ENCODE measurements around the gene TMEM45A.
"Not testable (repeated sequence)": the region's sequence is repeated elsewhere in the genome, so short reads cannot be mapped to it uniquely, and the experiment has no call there.

TMEM45A gene

DNA sequence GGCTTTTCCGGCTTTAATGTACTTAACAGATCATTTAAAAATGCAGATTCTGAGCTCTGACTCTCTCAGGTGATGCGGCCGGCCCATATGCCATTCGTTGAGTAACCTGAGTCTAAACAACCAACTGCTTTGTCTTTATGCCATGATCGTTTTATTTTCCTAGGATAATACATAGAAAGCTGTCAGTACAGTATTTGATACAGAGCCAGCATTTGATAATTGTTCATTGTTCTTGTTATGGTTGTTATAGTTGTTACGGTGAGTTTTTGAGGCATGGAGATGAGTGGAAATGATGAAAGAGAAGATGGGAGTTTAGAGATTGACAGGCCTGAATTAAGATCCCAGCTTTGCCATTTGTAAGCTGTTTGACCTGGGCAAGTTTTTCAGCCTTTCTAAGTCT lies 40.0 kb downstream of the TMEM45A start:
- no peaks in the 10 kb centered on the region for H3K36me3 ChIP-seq (ENCODE audit: control insufficient read depth, insufficient read depth, low read length)
- no peaks in the 10 kb centered on the region for H3K9me3 ChIP-seq (ENCODE audit: control insufficient read depth, insufficient read depth, low read length)
- H3K9ac ChIP-seq (ENCODE audit: low read depth, low read length), result no peak overlapping the region
- no peak overlapping the region for H3K27ac ChIP-seq (ENCODE audit: low read depth, low read length)
- H3K27me3 ChIP-seq (ENCODE audit: control insufficient read depth, insufficient read depth, low read length), result no peaks in the 10 kb centered on the region
- 0 out of 2 replicates have a peak, but pooled peaks cover 6% of the 10 kb centered on the region for H3K4me1 ChIP-seq (ENCODE audit: control insufficient read depth, insufficient read depth, low read length)
- no peak overlapping the region for H3K4me3 ChIP-seq (ENCODE audit: low read depth, low read length)

GRCh38 chr3:100533176-100533575 lies 40.8 kb downstream of the TMEM45A start:
- H3K9me3 ChIP-seq (ENCODE audit: control insufficient read depth, insufficient read depth, low read length), result no peaks in the 10 kb centered on the region
- H3K36me3 ChIP-seq (ENCODE audit: control insufficient read depth, insufficient read depth, low read length), result no peaks in the 10 kb centered on the region
- H3K27me3 ChIP-seq (ENCODE audit: control insufficient read depth, insufficient read depth, low read length), result no peaks in the 10 kb centered on the region
- no peak overlapping the region for H3K27ac ChIP-seq (ENCODE audit: low read depth, low read length)
- H3K4me3 ChIP-seq (ENCODE audit: low read depth, low read length), result no peak overlapping the region
- 0 out of 2 replicates have a peak, but pooled peaks cover 6% of the 10 kb centered on the region for H3K4me1 ChIP-seq (ENCODE audit: control insufficient read depth, insufficient read depth, low read length)
- H3K9ac ChIP-seq (ENCODE audit: low read depth, low read length), result no peak overlapping the region

GRCh38 chr3:100535610-100535943 lies 43.2 kb downstream of the TMEM45A start:
- Histone ChIP-seq H3K4me3 (ENCODE audit: low read depth, low read length) (no peak overlapping the region), H3K9me3 (ENCODE audit: control insufficient read depth, insufficient read depth, low read length) (no peaks in the 10 kb centered on the region), H3K9ac (ENCODE audit: low read depth, low read length) (no peak overlapping the region), H3K27me3 (ENCODE audit: control insufficient read depth, insufficient read depth, low read length) (no peaks in the 10 kb centered on the region), H3K4me1 (ENCODE audit: control insufficient read depth, insufficient read depth, low read length) (0 out of 2 replicates have a peak, but pooled peaks cover 6% of the 10 kb centered on the region), H3K27ac (ENCODE audit: low read depth, low read length) (no peak overlapping the region), H3K36me3 (ENCODE audit: control insufficient read depth, insufficient read depth, low read length) (no peaks in the 10 kb centered on the region)

DNA sequence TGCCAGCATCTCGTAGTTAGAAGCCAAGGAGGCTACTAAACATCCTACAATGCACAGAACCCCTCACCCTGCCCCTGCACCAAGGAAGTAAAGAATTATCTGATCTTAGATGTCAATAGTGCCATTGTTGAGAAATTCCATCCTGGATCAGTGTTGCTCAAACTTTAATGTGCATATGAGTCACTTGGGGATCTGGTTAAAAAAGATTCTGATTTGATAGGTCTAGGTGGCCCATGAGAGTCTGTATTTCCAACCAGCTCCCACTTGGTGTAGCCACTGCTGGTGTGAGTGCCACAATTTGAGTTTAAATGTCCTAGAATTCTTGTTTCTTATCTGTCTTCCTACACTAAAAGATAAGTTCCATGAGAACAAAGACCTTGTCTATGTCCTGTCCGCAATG lies 43.7 kb downstream of the TMEM45A start:
- H3K9me3 ChIP-seq (ENCODE audit: control insufficient read depth, insufficient read depth, low read length), result no peaks in the 10 kb centered on the region
- H3K27me3 ChIP-seq (ENCODE audit: control insufficient read depth, insufficient read depth, low read length), result no peaks in the 10 kb centered on the region
- no peak overlapping the region for H3K4me3 ChIP-seq (ENCODE audit: low read depth, low read length)
- H3K36me3 ChIP-seq (ENCODE audit: control insufficient read depth, insufficient read depth, low read length), result no peaks in the 10 kb centered on the region
- H3K9ac ChIP-seq (ENCODE audit: low read depth, low read length), result no peak overlapping the region
- H3K27ac ChIP-seq (ENCODE audit: low read depth, low read length), result no peak overlapping the region
- 0 out of 2 replicates have a peak, but pooled peaks cover 6% of the 10 kb centered on the region for H3K4me1 ChIP-seq (ENCODE audit: control insufficient read depth, insufficient read depth, low read length)

DNA sequence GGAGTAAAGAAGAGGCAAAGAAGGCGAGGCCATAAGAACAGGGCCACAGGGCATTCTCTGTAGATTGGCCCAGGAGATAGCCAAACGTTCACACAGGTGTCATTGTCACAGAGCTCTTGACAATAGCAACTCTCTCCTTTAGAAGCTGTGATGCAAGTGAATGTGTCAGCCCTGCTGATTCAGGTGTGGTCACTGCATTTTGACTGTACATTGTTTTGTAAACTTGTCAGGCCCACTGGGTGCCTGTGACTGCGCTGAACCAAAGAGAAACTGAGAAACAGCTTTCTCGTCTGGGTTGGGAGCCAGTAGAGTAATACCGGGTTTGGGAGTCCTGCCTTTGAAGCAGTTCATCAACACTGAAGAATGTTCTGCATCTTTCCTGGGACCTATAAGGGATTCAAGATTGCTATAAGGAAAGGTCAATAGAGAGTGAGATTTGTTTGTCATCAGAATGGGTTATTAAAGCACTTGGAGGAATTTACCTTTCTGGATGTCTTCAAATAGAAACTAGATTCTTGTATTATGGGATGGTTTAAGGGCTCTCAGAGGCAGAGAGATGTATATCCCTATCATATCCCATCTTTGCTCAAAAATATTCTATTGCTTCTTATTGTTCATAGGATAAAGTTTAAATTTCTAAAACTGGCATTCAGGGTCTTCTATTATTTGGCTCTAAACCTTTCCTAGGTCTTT lies 45.4 kb downstream of the TMEM45A start:
- Histone ChIP-seq H3K9ac (ENCODE audit: low read depth, low read length) (no peak overlapping the region), H3K36me3 (ENCODE audit: control insufficient read depth, insufficient read depth, low read length) (no peaks in the 10 kb centered on the region), H3K4me3 (ENCODE audit: low read depth, low read length) (no peak overlapping the region), H3K27me3 (ENCODE audit: control insufficient read depth, insufficient read depth, low read length) (no peaks in the 10 kb centered on the region), H3K9me3 (ENCODE audit: control insufficient read depth, insufficient read depth, low read length) (no peaks in the 10 kb centered on the region), H3K27ac (ENCODE audit: low read depth, low read length) (no peak overlapping the region), H3K4me1 (ENCODE audit: control insufficient read depth, insufficient read depth, low read length) (no peaks in the 10 kb centered on the region)

GRCh38 chr3:100538339-100538706 lies 45.9 kb downstream of the TMEM45A start:
- Histone ChIP-seq H3K27ac (ENCODE audit: low read depth, low read length) (no peak overlapping the region), H3K36me3 (ENCODE audit: control insufficient read depth, insufficient read depth, low read length) (no peaks in the 10 kb centered on the region), H3K4me1 (ENCODE audit: control insufficient read depth, insufficient read depth, low read length) (no peaks in the 10 kb centered on the region), H3K9ac (ENCODE audit: low read depth, low read length) (no peak overlapping the region), H3K9me3 (ENCODE audit: control insufficient read depth, insufficient read depth, low read length) (no peaks in the 10 kb centered on the region), H3K4me3 (ENCODE audit: low read depth, low read length) (no peak overlapping the region), H3K27me3 (ENCODE audit: control insufficient read depth, insufficient read depth, low read length) (no peaks in the 10 kb centered on the region)

- Histone ChIP-seq H3K27me3 (ENCODE audit: control insufficient read depth, insufficient read depth, low read length) (no peaks in the 10 kb centered on the region), H3K4me3 (ENCODE audit: low read depth, low read length) (no peak overlapping the region), H3K9ac (ENCODE audit: low read depth, low read length) (no peak overlapping the region), H3K4me1 (ENCODE audit: control insufficient read depth, insufficient read depth, low read length) (no peaks in the 10 kb centered on the region), H3K27ac (ENCODE audit: low read depth, low read length) (no peak overlapping the region), H3K36me3 (ENCODE audit: control insufficient read depth, insufficient read depth, low read length) (no peaks in the 10 kb centered on the region), H3K9me3 (ENCODE audit: control insufficient read depth, insufficient read depth, low read length) (no peaks in the 10 kb centered on the region)
Observed at GRCh38 chr3:100540791-100541334, 48.4 kb downstream of the TMEM45A start.

DNA sequence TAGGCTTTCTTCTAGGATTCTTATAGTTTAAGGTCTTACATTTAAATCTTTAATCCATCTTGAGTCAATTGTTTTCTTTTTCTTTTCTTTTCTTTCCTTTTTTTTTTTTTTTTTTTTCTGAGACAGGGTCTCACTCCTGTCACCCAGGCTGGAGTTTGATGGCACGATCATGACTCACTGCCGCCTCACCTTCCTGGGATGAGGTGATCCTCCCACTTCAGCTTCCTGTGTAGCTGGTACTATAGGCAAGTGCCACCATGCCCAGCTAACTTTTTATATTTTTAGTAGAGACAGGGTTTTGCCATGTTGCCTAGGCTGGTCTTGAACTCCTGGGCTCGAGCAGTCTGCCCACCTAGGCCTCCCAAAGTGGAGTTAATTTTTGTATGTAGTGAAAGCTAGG lies 49.0 kb downstream of the TMEM45A start:
- not testable (repeated sequence) for H3K4me3 ChIP-seq (ENCODE audit: low read depth, low read length); H3K9me3 ChIP-seq (ENCODE audit: control insufficient read depth, insufficient read depth, low read length); H3K9ac ChIP-seq (ENCODE audit: low read depth, low read length); H3K27ac ChIP-seq (ENCODE audit: low read depth, low read length); H3K4me1 ChIP-seq (ENCODE audit: control insufficient read depth, insufficient read depth, low read length); H3K27me3 ChIP-seq (ENCODE audit: control insufficient read depth, insufficient read depth, low read length); H3K36me3 ChIP-seq (ENCODE audit: control insufficient read depth, insufficient read depth, low read length)

- Histone ChIP-seq H3K9ac (ENCODE audit: low read depth, low read length) (no peak overlapping the region), H3K4me3 (ENCODE audit: low read depth, low read length) (no peak overlapping the region), H3K27ac (ENCODE audit: low read depth, low read length) (no peak overlapping the region), H3K4me1 (ENCODE audit: control insufficient read depth, insufficient read depth, low read length) (no peaks in the 10 kb centered on the region), H3K27me3 (ENCODE audit: control insufficient read depth, insufficient read depth, low read length) (no peaks in the 10 kb centered on the region), H3K36me3 (ENCODE audit: control insufficient read depth, insufficient read depth, low read length) (no peaks in the 10 kb centered on the region), H3K9me3 (ENCODE audit: control insufficient read depth, insufficient read depth, low read length) (no peaks in the 10 kb centered on the region)
Observed at GRCh38 chr3:100545371-100545770, 53.0 kb downstream of the TMEM45A start.

DNA sequence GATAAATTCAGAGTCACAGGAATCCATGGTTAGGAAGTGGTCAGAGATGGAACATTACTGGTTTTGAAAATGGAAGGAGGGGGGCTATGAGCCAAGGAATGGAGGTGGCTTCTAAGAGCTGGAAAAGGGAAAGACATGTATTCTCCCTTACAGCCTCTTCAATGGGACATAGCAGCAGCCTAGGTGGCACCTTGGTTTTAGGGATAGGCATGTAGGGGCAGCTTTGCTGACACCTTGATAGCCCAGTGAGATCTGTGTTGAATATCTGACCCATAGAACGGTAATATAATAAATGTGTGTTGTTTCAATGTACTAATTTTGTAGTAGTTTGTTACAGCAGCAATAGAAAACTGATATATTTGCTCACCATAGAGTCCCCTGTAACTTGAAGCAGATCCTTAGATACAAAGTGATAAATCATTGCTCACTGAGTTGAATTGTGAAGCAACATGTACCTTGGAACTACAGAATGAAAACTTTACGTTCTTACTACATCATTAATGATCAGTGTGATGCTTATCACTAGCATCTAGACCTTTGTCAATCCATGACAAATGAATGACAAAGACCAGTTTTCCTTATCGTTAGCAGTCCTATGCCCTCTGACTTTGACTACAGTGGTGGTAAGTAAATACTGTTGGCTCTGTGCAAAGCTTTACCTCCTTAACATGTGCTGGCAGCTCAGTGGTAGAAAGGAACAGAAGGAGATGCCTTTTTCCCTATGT lies 53.8 kb downstream of the TMEM45A start:
- Histone ChIP-seq H3K27ac (ENCODE audit: low read depth, low read length) (no peak overlapping the region), H3K9ac (ENCODE audit: low read depth, low read length) (no peak overlapping the region), H3K9me3 (ENCODE audit: control insufficient read depth, insufficient read depth, low read length) (no peaks in the 10 kb centered on the region), H3K36me3 (ENCODE audit: control insufficient read depth, insufficient read depth, low read length) (no peaks in the 10 kb centered on the region), H3K4me1 (ENCODE audit: control insufficient read depth, insufficient read depth, low read length) (no peaks in the 10 kb centered on the region), H3K27me3 (ENCODE audit: control insufficient read depth, insufficient read depth, low read length) (no peaks in the 10 kb centered on the region), H3K4me3 (ENCODE audit: low read depth, low read length) (no peak overlapping the region)

DNA sequence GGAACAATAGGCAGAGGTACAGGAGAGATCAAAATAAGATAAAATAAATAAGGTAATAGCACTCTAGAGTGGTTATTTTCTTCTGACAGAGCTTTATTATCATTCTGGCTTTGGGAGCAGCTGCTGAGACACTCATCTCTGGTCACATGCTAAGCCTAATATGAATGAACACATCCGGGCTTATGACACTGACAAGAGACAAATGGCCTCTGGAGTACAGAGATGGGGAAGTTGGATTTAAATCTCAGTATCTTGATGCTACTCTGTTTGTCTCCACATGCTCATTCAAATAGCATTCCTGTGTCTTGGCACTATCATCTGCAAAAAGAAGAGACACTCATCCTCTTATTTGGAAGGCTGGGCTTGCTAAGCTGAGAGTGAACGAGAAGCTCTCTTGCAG lies 55.6 kb downstream of the TMEM45A start:
- Histone ChIP-seq H3K27me3 (ENCODE audit: control insufficient read depth, insufficient read depth, low read length) (no peaks in the 10 kb centered on the region), H3K36me3 (ENCODE audit: control insufficient read depth, insufficient read depth, low read length) (no peaks in the 10 kb centered on the region), H3K4me1 (ENCODE audit: control insufficient read depth, insufficient read depth, low read length) (no peaks in the 10 kb centered on the region), H3K9me3 (ENCODE audit: control insufficient read depth, insufficient read depth, low read length) (no peaks in the 10 kb centered on the region), H3K4me3 (ENCODE audit: low read depth, low read length) (no peak overlapping the region), H3K9ac (ENCODE audit: low read depth, low read length) (no peak overlapping the region), H3K27ac (ENCODE audit: low read depth, low read length) (no peak overlapping the region)

All from HUES48 (cell line).